Body of pancreas (tissue), 4 donors: ENCODE measurements around the gene SLC2A6. TPM values are rescaled to one million over a fixed set of nuclear protein-coding genes. Genes with fewer than 3 reads are reported as not detected.
A peak's percentile ranks its signal among the peaks of the same experiment; 100 is the strongest.

Experiments used
- ATAC-seq: fragments of 150-250 bp; one replicate; pipeline ENCODE4 v1.9.1; 2016
- DNase-seq, 4 donors: peaks; one replicate each; pipeline ENCODE4 v3.0.0-alpha.2; 2019
- H3K27ac ChIP-seq, 4 donors: fragments of 200-600 bp; sonication (generic); 1 replicate in 3 of 4; 2 replicates in 1 of 4; pipeline versions ENCODE4 v1.5.1 to v1.6.1; 2016 to 2019; ENCODE audit warnings: mild to moderate bottlenecking in 1 of 4, mixed read lengths in 1 of 4, moderate library complexity in 1 of 4
- H3K27me3 ChIP-seq, 2 donors: fragments of 200-600 bp; sonication (generic); one replicate each; pipeline ENCODE4 v1.6.0; 2016; ENCODE audit warnings: mild to moderate bottlenecking in 1 of 2
- H3K36me3 ChIP-seq, 2 donors: fragments of 200-600 bp; sonication (generic); replicated peaks in 1 of 2; 2 replicates each; pipeline ENCODE4 v1.5.1; 2016; ENCODE audit warnings: low read depth in 2 of 2; ENCODE audit not compliant: insufficient read depth in 1 of 2
- H3K4me1 ChIP-seq: fragments of 200-600 bp; sonication (generic); one replicate; pipeline ENCODE4 v1.6.0; 2016
- H3K4me3 ChIP-seq, 2 donors: fragments of 200-600 bp; sonication (generic); 1 replicate in 1 of 2; 2 replicates in 1 of 2; pipeline ENCODE4 v1.5.1; 2016 to 2019
- H3K9me3 ChIP-seq, 3 donors: fragments of 200-600 bp; sonication (generic); 1 replicate in 2 of 3; 2 replicates in 1 of 3; pipeline ENCODE4 v1.5.1; 2016
- POLR2A ChIP-seq, 3 donors: fragments of 450-650 bp; IDR thresholded peaks; one replicate each; pipeline ENCODE4 v1.6.1; 2016; ENCODE audit warnings: antibody characterized with exemption in 3 of 3, mild to moderate bottlenecking in 2 of 3
- WGBS, 2 donors: methylation state at CpG; one replicate each; pipeline ENCODE4 v1.1.5; 2017; 5-methylcytosine and 5-hydroxymethylcytosine counted together
- intact Hi-C: fragments of 100-400 bp; cut with DNase I; formaldehyde crosslinking; loops from one replicate; pipeline ENCODE4 v1.15.1; 2023
- total RNA-seq, 2 donors: library from RNA; depleted of rRNA; stranded (reverse); fragments of >200 nt; gene quantifications; one replicate each; pipeline ENCODE4 v1.1.0, GENCODE V29; 2016
- TF ChIP-seq, protein P1 (sequence below), 7 experiments: fragments of 450-650 bp in 4 of 7; fragments of 200-600 bp in 3 of 7; sonication (generic) in 3 of 7; IDR thresholded peaks; one replicate each; pipeline ENCODE4 v1.5.1; 2016 to 2019; ENCODE audit warnings: antibody characterized with exemption in 7 of 7

Gene SLC2A6
- total RNA-seq, 2 donors from 2014 or later: 2.6 to 3.0 TPM

DNA sequence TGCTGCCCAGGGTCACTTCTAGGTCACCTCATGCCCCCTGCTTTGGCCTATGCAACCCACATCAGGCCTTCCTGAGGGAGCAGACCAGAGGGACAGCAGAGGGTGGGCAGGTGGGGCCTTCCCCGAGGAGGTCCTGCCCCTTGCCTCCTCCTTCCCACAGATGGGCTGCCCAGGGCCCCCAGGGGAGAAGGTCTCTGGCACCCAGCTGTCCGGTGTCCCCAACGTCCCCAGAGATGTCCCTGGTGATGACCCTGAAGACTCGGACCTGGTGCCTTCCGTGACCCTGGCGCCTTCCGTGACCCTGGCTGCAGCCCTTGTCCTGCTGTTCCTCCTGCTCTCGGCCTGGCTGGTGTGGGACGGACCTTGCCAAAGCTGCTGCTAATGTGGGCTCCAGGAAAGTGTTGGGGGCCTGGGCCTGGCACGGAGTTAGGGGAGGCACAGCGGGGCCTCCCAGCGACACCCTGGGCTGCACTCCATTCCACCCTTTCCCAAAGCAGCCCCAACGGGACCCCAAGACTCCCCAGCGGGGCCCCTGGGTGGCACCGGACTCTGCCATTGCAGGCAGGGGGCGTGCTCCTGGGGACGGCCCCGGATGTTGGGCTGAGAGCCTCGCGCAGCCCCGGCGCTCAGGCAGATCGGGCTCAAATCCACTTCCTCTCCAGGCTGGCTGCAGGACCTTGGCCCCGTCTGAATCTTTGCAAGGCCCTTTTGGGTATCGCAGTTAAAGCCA lies 6.8 kb upstream of the SLC2A6 start:
- TF ChIP-seq, protein P1, sequence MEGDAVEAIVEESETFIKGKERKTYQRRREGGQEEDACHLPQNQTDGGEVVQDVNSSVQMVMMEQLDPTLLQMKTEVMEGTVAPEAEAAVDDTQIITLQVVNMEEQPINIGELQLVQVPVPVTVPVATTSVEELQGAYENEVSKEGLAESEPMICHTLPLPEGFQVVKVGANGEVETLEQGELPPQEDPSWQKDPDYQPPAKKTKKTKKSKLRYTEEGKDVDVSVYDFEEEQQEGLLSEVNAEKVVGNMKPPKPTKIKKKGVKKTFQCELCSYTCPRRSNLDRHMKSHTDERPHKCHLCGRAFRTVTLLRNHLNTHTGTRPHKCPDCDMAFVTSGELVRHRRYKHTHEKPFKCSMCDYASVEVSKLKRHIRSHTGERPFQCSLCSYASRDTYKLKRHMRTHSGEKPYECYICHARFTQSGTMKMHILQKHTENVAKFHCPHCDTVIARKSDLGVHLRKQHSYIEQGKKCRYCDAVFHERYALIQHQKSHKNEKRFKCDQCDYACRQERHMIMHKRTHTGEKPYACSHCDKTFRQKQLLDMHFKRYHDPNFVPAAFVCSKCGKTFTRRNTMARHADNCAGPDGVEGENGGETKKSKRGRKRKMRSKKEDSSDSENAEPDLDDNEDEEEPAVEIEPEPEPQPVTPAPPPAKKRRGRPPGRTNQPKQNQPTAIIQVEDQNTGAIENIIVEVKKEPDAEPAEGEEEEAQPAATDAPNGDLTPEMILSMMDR (IDR thresholded peaks at IDR 0.05): no peak
- no peak for TF ChIP-seq POLR2A (IDR thresholded peaks at IDR 0.05)
- Histone ChIP-seq H3K4me3 (no peak overlapping the region), H3K36me3 (no peaks in the 10 kb centered on the region), H3K27ac (peak overlapping the region in 2 of 4 donors; percentile 18 to 39), H3K4me1 (peaks cover 18% of the 10 kb centered on the region), H3K27me3 (no peaks in the 10 kb centered on the region), H3K9me3 (no peaks in the 10 kb centered on the region)
- peak; percentile 14 for ATAC-seq
- intact Hi-C loops: loop anchor here (5.0 to 10.0 kb wide), 3 partner anchors 78 to 298 kb away; partner anchors contain the start of gene SURF6
- no peak for DNase-seq
- 46 to 61% methylated on average over 4 to 22 of the region's 25 CpGs for WGBS, 2 donors

DNA sequence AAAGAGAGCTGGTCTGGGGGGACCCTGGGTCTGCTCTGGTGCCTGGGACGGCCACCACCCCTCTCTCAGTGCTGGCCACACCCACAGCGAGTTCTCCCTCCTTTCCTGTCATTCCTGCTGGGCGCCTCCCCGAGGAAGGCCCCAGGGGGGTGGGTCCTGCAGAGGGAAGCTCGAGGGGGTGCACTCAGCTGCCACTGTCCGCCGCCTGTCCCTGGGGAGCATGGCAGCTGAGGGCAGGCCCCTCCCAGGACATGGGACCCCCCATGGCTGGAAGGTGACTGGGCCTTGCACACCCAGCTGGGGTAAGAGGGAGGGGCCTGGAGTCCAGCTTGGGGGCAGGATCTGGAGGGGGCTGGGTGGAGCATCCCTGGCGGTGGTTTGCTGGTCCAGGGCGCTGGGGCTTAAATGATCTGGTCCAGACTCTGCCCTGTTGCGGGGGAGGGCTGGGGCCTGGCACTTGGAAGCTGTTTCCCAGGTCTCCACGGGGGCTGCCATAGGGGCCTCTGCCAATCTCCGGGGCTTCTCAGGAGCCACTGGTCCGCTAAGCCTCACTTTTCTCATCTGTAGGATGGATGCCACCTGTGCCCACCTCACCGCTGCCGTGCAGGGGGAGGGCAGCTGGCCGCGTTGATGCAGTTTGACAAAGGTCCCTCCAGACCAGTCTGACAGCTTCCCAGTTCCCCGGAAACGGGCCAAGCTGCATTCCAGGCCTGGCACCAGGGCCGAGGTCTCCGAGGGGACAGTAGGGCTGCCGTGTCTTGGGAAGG lies 6.0 kb upstream of the SLC2A6 start:
- H3K27ac ChIP-seq: peak overlapping the region in 2 of 4 donors; percentile 18 to 39
- H3K36me3 ChIP-seq: no peaks in the 10 kb centered on the region
- no peak overlapping the region for H3K4me3 ChIP-seq
- DNase-seq (peak; percentile 44 to 70 (median 52)), ATAC-seq (peak; percentile 49)
- TF ChIP-seq, protein P1 (IDR thresholded peaks at IDR 0.05): no peak
- TF ChIP-seq POLR2A (IDR thresholded peaks at IDR 0.05): no peak
- WGBS, 2 donors: 37 to 42% methylated on average over 7 to 20 of the region's 22 CpGs
- H3K4me1 ChIP-seq: peaks cover 18% of the 10 kb centered on the region
- no peaks in the 10 kb centered on the region for H3K9me3 ChIP-seq
- peaks cover 0 to 2% of the 10 kb centered on the region in 2 donors for H3K27me3 ChIP-seq
- intact Hi-C loops: loop anchor here (5.0 to 10.0 kb wide), 3 partner anchors 78 to 298 kb away; partner anchors contain the start of gene SURF6

DNA sequence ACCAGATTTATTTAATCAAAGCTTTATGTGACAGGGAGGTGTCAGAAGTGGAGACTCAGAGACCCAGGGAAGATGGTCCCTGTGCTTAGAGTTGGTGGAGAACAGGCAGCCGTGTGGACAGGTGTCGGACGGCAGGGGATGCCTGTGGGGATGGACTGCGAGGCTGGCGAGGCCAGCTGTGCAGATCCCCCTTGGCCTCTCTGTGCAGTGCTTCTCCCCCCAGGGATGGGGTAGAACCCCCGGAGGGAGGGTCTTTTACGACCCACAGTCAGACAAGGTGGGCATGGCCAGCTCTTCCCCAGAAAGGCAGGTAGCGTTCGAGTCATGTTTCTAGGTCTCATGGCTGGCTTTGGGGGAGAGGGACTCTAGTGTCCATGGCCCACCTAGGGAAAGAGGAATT lies 4.7 kb upstream of the SLC2A6 start:
- Histone ChIP-seq H3K27me3 (peaks cover 0 to 8% of the 10 kb centered on the region in 2 donors), H3K27ac (no peak overlapping the region), H3K4me1 (peaks cover 29% of the 10 kb centered on the region), H3K4me3 (no peak overlapping the region), H3K36me3 (no peaks in the 10 kb centered on the region), H3K9me3 (no peaks in the 10 kb centered on the region)
- TF ChIP-seq, protein P1 (IDR thresholded peaks at IDR 0.05): no peak
- TF ChIP-seq POLR2A (IDR thresholded peaks at IDR 0.05): no peak
- no peak for DNase-seq
- ATAC-seq: no peak
- intact Hi-C loops: loop anchor here (10.0 kb wide), 1 partner anchor 149 kb away; the partner anchor contains the start of gene SURF6
- 71 to 76% methylated on average over 7 to 9 of the region's 9 CpGs for WGBS, 2 donors

DNA sequence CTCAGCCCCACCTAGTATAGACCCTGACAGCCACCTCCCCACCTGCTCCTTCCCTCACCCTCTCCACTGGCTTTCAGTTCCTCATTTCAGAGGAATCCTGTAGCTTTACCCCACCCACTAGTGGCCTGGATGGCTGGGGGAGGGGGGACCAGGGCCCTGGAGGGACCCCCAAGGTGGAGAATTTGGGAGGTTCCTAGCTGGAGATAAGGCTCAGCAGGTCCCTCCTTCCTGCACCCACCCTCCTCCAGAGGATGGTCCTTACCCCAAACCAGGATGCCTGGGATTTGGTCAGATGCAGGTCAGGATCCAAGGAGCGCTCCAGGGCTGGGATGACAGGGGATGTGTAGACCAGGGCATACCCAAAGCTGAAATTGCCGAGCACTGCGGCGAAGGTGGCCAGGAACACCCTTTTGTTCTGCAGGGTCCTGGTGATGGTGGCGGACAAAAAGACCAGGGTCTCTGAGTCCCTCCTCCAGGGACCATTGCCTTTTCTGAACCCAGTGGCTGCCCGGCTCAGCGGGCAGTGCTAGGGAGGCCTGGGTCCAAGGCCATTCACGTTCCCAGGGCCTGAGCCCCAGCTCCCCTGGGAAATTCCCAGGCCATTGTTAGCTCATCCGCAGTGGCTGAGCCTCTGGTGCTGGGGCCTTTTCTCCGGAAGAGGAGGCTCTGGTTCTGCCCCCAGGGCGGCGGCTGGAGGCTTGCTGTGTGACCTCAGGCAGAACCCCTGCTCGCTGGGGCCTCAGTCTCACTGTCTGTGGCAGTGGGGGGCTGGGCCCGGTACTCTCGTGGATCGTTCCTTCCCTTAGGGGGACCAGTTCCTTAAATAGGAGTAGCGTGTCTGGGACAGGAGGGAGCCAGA lies 678 bp downstream of the SLC2A6 start:
- intact Hi-C loops: no loop called here
- peaks cover 0 to 8% of the 10 kb centered on the region in 2 donors for H3K27me3 ChIP-seq
- ATAC-seq (peak; percentile 41), DNase-seq (no peak)
- 36 to 62% methylated on average over 7 to 17 of the region's 17 CpGs for WGBS, 2 donors
- peaks cover 19% of the 10 kb centered on the region for H3K4me1 ChIP-seq
- peak overlapping the region in 1 of 2 donors; percentile 15 for H3K4me3 ChIP-seq
- TF ChIP-seq, protein P1 (IDR thresholded peaks at IDR 0.05): no peak
- TF ChIP-seq POLR2A (IDR thresholded peaks at IDR 0.05): no peak
- H3K36me3 ChIP-seq: no peaks in the 10 kb centered on the region
- H3K9me3 ChIP-seq: no peaks in the 10 kb centered on the region
- peak overlapping the region in 3 of 4 donors; percentile 37 to 77 (median 70) for H3K27ac ChIP-seq
